OCI-LY7 (cell line): ENCODE results near the gene NEK9. TPM values are rescaled to one million over a fixed set of nuclear protein-coding genes. Genes with fewer than 3 reads are reported as not detected.

ENCODE experiments used
- BruUV-seq: library from RNA; stranded (reverse); fragments of 400-500 nt; replicated peaks from 2 replicates; lab custom pipeline; 2021; lab: Mats Ljungman, UMichigan
- CTCF ChIA-PET: fragments of 300-600 bp; sonication (Branson Sonifier 250); formaldehyde crosslinking; loops from one replicate; lab custom pipeline; 2022; ENCODE audit warnings: antibody characterized with exemption; ENCODE audit not compliant: unreplicated experiment; lab: Charles Lee
- POLR2A ChIA-PET: fragments of 300-600 bp; sonication (Branson Sonifier 250); formaldehyde crosslinking; loops from one replicate; lab custom pipeline; 2022; ENCODE audit warnings: antibody characterized with exemption; lab: Charles Lee
- DNase-seq: peaks from one replicate; pipeline ENCODE4 v3.0.0-alpha.2; 2015; ENCODE audit warnings: low spot score
- H2AFZ ChIP-seq: fragments of 200-600 bp; sonication (generic), shearing (Covaris generic); 2 replicates; pipeline ENCODE4 v1.6.1; 2014; ENCODE audit warnings: mild to moderate bottlenecking, antibody characterized with exemption, low read length, moderate library complexity
- H3K27ac ChIP-seq: fragments of 200-600 bp; sonication (generic); 2 replicates; pipeline ENCODE4 v1.5.1; 2014; ENCODE audit warnings: mixed run types, low read depth, mild to moderate bottlenecking, moderate library complexity, low read length, inconsistent platforms; ENCODE audit not compliant: poor library complexity, severe bottlenecking
- H3K36me3 ChIP-seq: fragments of 200-600 bp; sonication (generic); 2 replicates; pipeline ENCODE4 v1.6.1; 2014; ENCODE audit warnings: mild to moderate bottlenecking, antibody characterized with exemption, low read length, moderate library complexity, mixed read lengths; ENCODE audit not compliant: insufficient read depth
- H3K4me1 ChIP-seq: fragments of 200-600 bp; sonication (generic); 2 replicates; pipeline ENCODE4 v1.5.1; 2014; ENCODE audit warnings: mild to moderate bottlenecking, low read length; ENCODE audit not compliant: insufficient read depth, poor library complexity, severe bottlenecking
- H3K4me2 ChIP-seq: fragments of 200-600 bp; sonication (generic); 2 replicates; pipeline ENCODE4 v1.6.1; 2014; ENCODE audit warnings: mild to moderate bottlenecking, low read length
- H3K4me3 ChIP-seq: fragments of 200-600 bp; sonication (generic); 2 replicates; pipeline ENCODE4 v1.5.1; 2014; ENCODE audit warnings: mild to moderate bottlenecking, low read depth, low read length; ENCODE audit not compliant: poor library complexity, severe bottlenecking
- H3K79me2 ChIP-seq: fragments of 200-600 bp; sonication (generic); 2 replicates; pipeline ENCODE4 v1.6.1; 2016; ENCODE audit warnings: low read depth, mild to moderate bottlenecking, low read length, moderate library complexity, mixed read lengths; ENCODE audit not compliant: insufficient read depth
- H3K9me2 ChIP-seq: fragments of 200-600 bp; sonication (generic); 2 replicates; pipeline ENCODE4 v1.6.1; 2016; ENCODE audit warnings: mild to moderate bottlenecking, low read length, mixed read lengths; ENCODE audit not compliant: insufficient read depth
- H3K9me3 ChIP-seq: fragments of 200-600 bp; sonication (generic); 2 replicates; pipeline ENCODE4 v1.6.1; 2014; ENCODE audit warnings: mild to moderate bottlenecking, mixed run types, low read length, mixed read lengths
- H4K20me1 ChIP-seq: fragments of 200-600 bp; sonication (generic); 2 replicates; pipeline ENCODE4 v1.6.1; 2014; ENCODE audit warnings: mild to moderate bottlenecking, antibody characterized with exemption, low read length, moderate library complexity, mixed read lengths; ENCODE audit not compliant: insufficient read depth
- EZH2phosphoT487 ChIP-seq: fragments of 200-600 bp; sonication (generic); IDR thresholded peaks from 2 replicates; pipeline ENCODE4 v1.6.1; 2018; ENCODE audit warnings: low read depth, borderline replicate concordance, mild to moderate bottlenecking, mixed run types, antibody characterized with exemption, low read length, moderate library complexity, mixed read lengths
- intact Hi-C: fragments of 100-400 bp; cut with micrococcal nuclease; formaldehyde crosslinking; loops from one replicate; pipeline ENCODE4 v1.10.0; 2022; ENCODE audit not compliant: unreplicated experiment
- total RNA-seq, 2 experiments: library from RNA; depleted of rRNA in 1 of 2; stranded (reverse); fragments of >200 nt in 1 of 2; shearing (Covaris generic) in 1 of 2; gene quantifications; 2 replicates each; pipeline ENCODE4 v1.2.3, GENCODE V29; 2014 to 2022
- TF ChIP-seq, protein P1 (sequence below): fragments of 200-600 bp; sonication (generic); conservative IDR thresholded peaks from 2 replicates; pipeline ENCODE4 v1.5.1; 2014; ENCODE audit warnings: mild to moderate bottlenecking, antibody characterized with exemption, low read length, moderate library complexity, mixed read lengths

Gene NEK9
- total RNA-seq, 2 experiments from 2014 or later = 58.3 to 86.4 TPM

DNA sequence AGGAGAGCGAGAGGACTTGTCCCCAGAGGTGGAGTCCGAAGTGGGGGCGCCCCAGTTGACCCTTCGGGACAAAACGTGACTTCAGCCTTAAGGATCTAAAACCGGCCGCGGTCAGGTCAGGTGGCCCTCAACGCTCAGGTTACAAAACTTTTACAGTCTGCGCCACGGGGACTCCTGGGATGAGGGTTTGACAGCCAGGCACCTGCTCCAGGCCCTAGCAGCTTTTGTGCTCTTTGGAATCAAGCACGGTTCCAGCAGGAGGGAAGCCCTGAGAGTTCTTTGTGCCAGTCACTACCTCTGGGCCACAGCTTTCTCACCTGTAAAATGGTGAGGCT, 57.1 kb downstream of the NEK9 start:
- POLR2A ChIA-PET = interaction anchor here (0.6 to 0.8 kb wide), 2 partner anchors 18 to 38 kb away, joined by 5 read pairs; partner anchors contain the start of gene MLH3
- no peaks in the 10 kb centered on the region for H3K9me3 ChIP-seq
- no peak overlapping the region for H3K27ac ChIP-seq
- intact Hi-C loops = loop anchor here (5.0 to 10.0 kb wide), 2 partner anchors 122 to 235 kb away; no protein-coding TSS in a partner anchor
- BruUV-seq = no TSS peak
- H3K79me2 ChIP-seq = peaks cover 8% of the 10 kb centered on the region; the same call in 1 of the 2 replicates
- H3K4me1 ChIP-seq = peaks cover 26% of the 10 kb centered on the region
- CTCF ChIA-PET = no interaction called here
- TF ChIP-seq, protein P1, sequence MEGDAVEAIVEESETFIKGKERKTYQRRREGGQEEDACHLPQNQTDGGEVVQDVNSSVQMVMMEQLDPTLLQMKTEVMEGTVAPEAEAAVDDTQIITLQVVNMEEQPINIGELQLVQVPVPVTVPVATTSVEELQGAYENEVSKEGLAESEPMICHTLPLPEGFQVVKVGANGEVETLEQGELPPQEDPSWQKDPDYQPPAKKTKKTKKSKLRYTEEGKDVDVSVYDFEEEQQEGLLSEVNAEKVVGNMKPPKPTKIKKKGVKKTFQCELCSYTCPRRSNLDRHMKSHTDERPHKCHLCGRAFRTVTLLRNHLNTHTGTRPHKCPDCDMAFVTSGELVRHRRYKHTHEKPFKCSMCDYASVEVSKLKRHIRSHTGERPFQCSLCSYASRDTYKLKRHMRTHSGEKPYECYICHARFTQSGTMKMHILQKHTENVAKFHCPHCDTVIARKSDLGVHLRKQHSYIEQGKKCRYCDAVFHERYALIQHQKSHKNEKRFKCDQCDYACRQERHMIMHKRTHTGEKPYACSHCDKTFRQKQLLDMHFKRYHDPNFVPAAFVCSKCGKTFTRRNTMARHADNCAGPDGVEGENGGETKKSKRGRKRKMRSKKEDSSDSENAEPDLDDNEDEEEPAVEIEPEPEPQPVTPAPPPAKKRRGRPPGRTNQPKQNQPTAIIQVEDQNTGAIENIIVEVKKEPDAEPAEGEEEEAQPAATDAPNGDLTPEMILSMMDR = no peak
- TF ChIP-seq EZH2phosphoT487 = no peak
- no peak for DNase-seq
- H4K20me1 ChIP-seq = no peaks in the 10 kb centered on the region
- H3K36me3 ChIP-seq = no peaks in the 10 kb centered on the region; the same call in 1 of the 2 replicates
- H2AFZ ChIP-seq = peak overlapping the region; percentile 87
- H3K4me2 ChIP-seq = peak overlapping the region; percentile 90
- H3K9me2 ChIP-seq = no peaks in the 10 kb centered on the region
- H3K4me3 ChIP-seq = peak overlapping the region; percentile 71

GRCh38 chr14:75069121-75069810, 57.6 kb downstream of the NEK9 start, which contains the start of gene ZC2HC1C:
Gene ZC2HC1C (plus strand): TSS chr14:75069641. CDS start chr14:75070574, 933 bp downstream.
- TF ChIP-seq EZH2phosphoT487 = no peak
- TF ChIP-seq, protein P1 = no peak
- POLR2A ChIA-PET = interaction anchor here (0.6 to 1.1 kb wide), 3 partner anchors 18 to 194 kb away, joined by 3 to 5 read pairs (median 5); partner anchors contain the start of gene MLH3
- Histone ChIP-seq H3K4me3 (peak within 1 kb of the TSS; percentile 71), H2AFZ (peak within 1 kb of the TSS; percentile 87), H3K36me3 (no peaks in the 10 kb centered on the region; the same call in 1 of the 2 replicates), H3K79me2 (peaks cover 8% of the 10 kb centered on the region; the same call in 1 of the 2 replicates), H3K9me2 (no peaks in the 10 kb centered on the region), H4K20me1 (no peaks in the 10 kb centered on the region), H3K9me3 (no peaks in the 10 kb centered on the region), H3K4me1 (peaks cover 27% of the 10 kb centered on the region), H3K27ac (peak within 1 kb of the TSS; percentile 47), H3K4me2 (peak within 1 kb of the TSS; percentile 90)
- peak; percentile 86 for DNase-seq
- intact Hi-C loops = loop anchor here (5.0 to 10.0 kb wide), 2 partner anchors 122 to 236 kb away; no protein-coding TSS in a partner anchor
- CTCF ChIA-PET = interaction anchor here (0.6 to 0.9 kb wide), 2 partner anchors 103 to 207 kb away, joined by 3 read pairs; no protein-coding TSS in a partner anchor
- BruUV-seq = no TSS peak
